Tibial artery (tissue), 4 donors: ENCODE results near the gene OVOL3.
A peak's percentile ranks its signal among the peaks of the same experiment; 100 is the strongest.
"Not testable (repeated sequence)": the region's sequence is repeated elsewhere in the genome, so short reads cannot be mapped to it uniquely, and the experiment has no call there.

Source experiments
- DNase-seq, 2 donors: peaks; one replicate each; pipeline ENCODE4 v3.0.0-alpha.2; 2019
- H3K27ac ChIP-seq, 2 donors: fragments of 200-600 bp; sonication (generic) in 1 of 2; 1 replicate in 1 of 2; 2 replicates in 1 of 2; pipeline ENCODE4 v1.5.1; 2018 to 2019; ENCODE audit warnings: mild to moderate bottlenecking in 1 of 2
- H3K27me3 ChIP-seq, 2 donors: fragments of 200-600 bp; sonication (generic) in 1 of 2; one replicate each; pipeline versions ENCODE4 v1.5.1 to v1.6.0; 2016 to 2019
- H3K36me3 ChIP-seq, 3 donors: fragments of 200-600 bp; sonication (generic) in 2 of 3; one replicate each; pipeline ENCODE4 v1.5.1; 2016 to 2019; ENCODE audit warnings: mild to moderate bottlenecking in 2 of 3
- H3K4me1 ChIP-seq, 4 donors: fragments of 200-600 bp; sonication (generic) in 2 of 4; 1 replicate in 3 of 4; 2 replicates in 1 of 4; pipeline ENCODE4 v1.5.1; 2016 to 2019
- H3K4me3 ChIP-seq, 2 donors: fragments of 200-600 bp; sonication (generic) in 1 of 2; 1 replicate in 1 of 2; 2 replicates in 1 of 2; pipeline ENCODE4 v1.5.1; 2018 to 2019; ENCODE audit warnings: mild to moderate bottlenecking in 2 of 2
- H3K9me3 ChIP-seq, 3 donors: fragments of 200-600 bp; sonication (generic) in 1 of 3; one replicate each; pipeline ENCODE4 v1.5.1; 2016 to 2019
- intact Hi-C: fragments of 100-400 bp; cut with DNase I; formaldehyde crosslinking; loops from one replicate; pipeline ENCODE4 v1.15.0; 2023; ENCODE audit warnings: low total_unique reads
- TF ChIP-seq, protein P1 (sequence below), 2 experiments: fragments of 200-600 bp in 1 of 2; fragments of 450-650 bp in 1 of 2; IDR thresholded peaks; one replicate each; pipeline ENCODE4 v1.5.1; 2017 to 2019; ENCODE audit warnings: antibody characterized with exemption in 2 of 2, mild to moderate bottlenecking in 1 of 2, moderate library complexity in 1 of 2

The OVOL3 gene

GRCh38 chr19:36120984-36121358 is 10.0 kb downstream of the OVOL3 start:
- no peak for DNase-seq
- peaks cover 0 to 13% (median 10%) of the 10 kb centered on the region in 4 donors for H3K4me1 ChIP-seq
- no peak overlapping the region for H3K4me3 ChIP-seq
- no peaks in the 10 kb centered on the region for H3K27me3 ChIP-seq
- H3K9me3 ChIP-seq: no peaks in the 10 kb centered on the region
- H3K27ac ChIP-seq: no peak overlapping the region
- TF ChIP-seq, protein P1, sequence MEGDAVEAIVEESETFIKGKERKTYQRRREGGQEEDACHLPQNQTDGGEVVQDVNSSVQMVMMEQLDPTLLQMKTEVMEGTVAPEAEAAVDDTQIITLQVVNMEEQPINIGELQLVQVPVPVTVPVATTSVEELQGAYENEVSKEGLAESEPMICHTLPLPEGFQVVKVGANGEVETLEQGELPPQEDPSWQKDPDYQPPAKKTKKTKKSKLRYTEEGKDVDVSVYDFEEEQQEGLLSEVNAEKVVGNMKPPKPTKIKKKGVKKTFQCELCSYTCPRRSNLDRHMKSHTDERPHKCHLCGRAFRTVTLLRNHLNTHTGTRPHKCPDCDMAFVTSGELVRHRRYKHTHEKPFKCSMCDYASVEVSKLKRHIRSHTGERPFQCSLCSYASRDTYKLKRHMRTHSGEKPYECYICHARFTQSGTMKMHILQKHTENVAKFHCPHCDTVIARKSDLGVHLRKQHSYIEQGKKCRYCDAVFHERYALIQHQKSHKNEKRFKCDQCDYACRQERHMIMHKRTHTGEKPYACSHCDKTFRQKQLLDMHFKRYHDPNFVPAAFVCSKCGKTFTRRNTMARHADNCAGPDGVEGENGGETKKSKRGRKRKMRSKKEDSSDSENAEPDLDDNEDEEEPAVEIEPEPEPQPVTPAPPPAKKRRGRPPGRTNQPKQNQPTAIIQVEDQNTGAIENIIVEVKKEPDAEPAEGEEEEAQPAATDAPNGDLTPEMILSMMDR (IDR thresholded peaks at IDR 0.05): no peak
- intact Hi-C loops: loop anchor here (5.0 to 10.0 kb wide), 2 partner anchors 46 to 236 kb away; no protein-coding TSS in a partner anchor
- H3K36me3 ChIP-seq: peaks cover 30 to 85% (median 67%) of the 10 kb centered on the region in 3 donors

- TF ChIP-seq, protein P1 (IDR thresholded peaks at IDR 0.05): no peak
- H3K4me3 ChIP-seq: no peak overlapping the region
- no peak overlapping the region for H3K27ac ChIP-seq
- H3K4me1 ChIP-seq: peaks cover 0 to 7% (median 4%) of the 10 kb centered on the region in 4 donors
- peaks cover 30 to 88% (median 68%) of the 10 kb centered on the region in 3 donors for H3K36me3 ChIP-seq
- intact Hi-C loops: loop anchor here (5.0 to 10.0 kb wide), 2 partner anchors 46 to 237 kb away; no protein-coding TSS in a partner anchor
- H3K27me3 ChIP-seq: no peaks in the 10 kb centered on the region
- DNase-seq: no peak
- no peaks in the 10 kb centered on the region for H3K9me3 ChIP-seq
Observed at GRCh38 chr19:36121486-36122124, 10.7 kb downstream of the OVOL3 start.

DNA sequence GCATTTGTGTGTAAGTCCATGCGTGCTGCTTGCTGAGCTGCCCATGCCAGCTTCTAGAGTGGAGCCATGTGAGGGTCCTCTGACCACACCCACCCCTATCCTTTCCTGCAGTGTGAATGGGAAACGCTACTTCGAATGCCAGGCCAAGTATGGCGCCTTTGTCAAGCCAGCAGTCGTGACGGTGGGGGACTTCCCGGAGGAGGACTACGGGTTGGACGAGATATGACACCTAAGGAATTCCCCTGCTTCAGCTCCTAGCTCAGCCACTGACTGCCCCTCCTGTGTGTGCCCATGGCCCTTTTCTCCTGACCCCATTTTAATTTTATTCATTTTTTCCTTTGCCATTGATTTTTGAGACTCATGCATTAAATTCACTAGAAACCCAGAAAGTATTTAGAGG is 14.6 kb downstream of the OVOL3 start:
- H3K27ac ChIP-seq: no peak overlapping the region
- H3K4me1 ChIP-seq: peaks cover 0 to 16% (median 8%) of the 10 kb centered on the region in 4 donors
- intact Hi-C loops: loop anchor here (10.0 kb wide), 1 partner anchor 241 kb away; no protein-coding TSS in a partner anchor
- DNase-seq: no peak
- TF ChIP-seq, protein P1 (IDR thresholded peaks at IDR 0.05): no peak
- no peaks in the 10 kb centered on the region for H3K9me3 ChIP-seq
- no peaks in the 10 kb centered on the region for H3K27me3 ChIP-seq
- peaks cover 23 to 57% (median 52%) of the 10 kb centered on the region in 3 donors for H3K36me3 ChIP-seq
- no peak overlapping the region for H3K4me3 ChIP-seq

DNA sequence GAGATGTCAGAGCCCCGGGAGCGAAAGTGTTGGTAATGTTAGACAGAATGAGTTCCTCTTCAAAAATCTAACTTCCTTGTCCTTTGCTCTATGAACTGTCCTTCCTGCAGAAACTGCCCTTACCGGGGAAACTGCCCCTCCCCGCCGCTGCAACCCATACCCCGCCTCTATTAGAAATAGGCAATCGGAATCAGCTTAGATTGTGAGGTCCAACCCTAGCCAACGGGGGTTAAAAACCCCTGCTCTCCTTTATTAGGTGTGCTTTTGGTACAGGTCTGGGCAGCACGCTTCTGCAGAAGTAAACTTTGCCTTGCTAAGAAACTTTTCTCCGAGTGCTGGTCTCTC is 17.4 kb downstream of the OVOL3 start:
- no peak for DNase-seq
- Histone ChIP-seq H3K4me3 (peak overlapping the region; percentile 46 to 51), H3K4me1 (peaks cover 0 to 20% (median 10%) of the 10 kb centered on the region in 4 donors), H3K27ac (peak overlapping the region; percentile 74 to 91), H3K9me3 (no peaks in the 10 kb centered on the region), H3K27me3 (no peaks in the 10 kb centered on the region), H3K36me3 (peaks cover 22 to 29% (median 26%) of the 10 kb centered on the region in 3 donors)
- TF ChIP-seq, protein P1 (IDR thresholded peaks at IDR 0.05): no peak
- intact Hi-C loops: loop anchor here (10.0 kb wide), 1 partner anchor 244 kb away; no protein-coding TSS in a partner anchor

DNA sequence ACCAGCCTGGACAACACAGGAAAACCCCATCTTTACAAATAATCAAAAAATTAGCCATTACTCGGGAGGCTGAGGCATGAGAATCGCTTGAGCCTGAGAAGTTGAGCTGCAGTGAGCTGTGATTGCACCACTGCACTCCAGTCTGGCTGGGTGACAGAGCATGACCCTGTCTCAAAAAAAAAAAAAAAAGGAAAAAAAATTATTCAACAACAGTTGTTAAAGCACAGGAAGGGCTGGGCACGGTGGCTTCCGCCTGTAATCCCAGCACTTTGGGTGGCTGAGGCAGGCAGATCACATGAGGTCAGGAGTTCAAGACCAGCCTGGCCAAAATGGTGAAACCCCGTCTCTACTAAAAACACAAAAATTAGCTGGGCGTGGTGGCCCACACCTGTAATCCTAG is 20.3 kb downstream of the OVOL3 start:
- intact Hi-C loops, H3K36me3 ChIP-seq, DNase-seq, H3K27me3 ChIP-seq, H3K4me3 ChIP-seq, H3K27ac ChIP-seq, H3K9me3 ChIP-seq: not testable (repeated sequence)
- peaks cover 0 to 24% (median 15%) of the 10 kb centered on the region in 4 donors for H3K4me1 ChIP-seq

- intact Hi-C loops, H3K9me3 ChIP-seq, H3K4me3 ChIP-seq, H3K27me3 ChIP-seq, H3K36me3 ChIP-seq, DNase-seq: not testable (repeated sequence)
- H3K27ac ChIP-seq: peak overlapping the region; percentile 37 to 79
- peaks cover 0 to 30% (median 23%) of the 10 kb centered on the region in 4 donors for H3K4me1 ChIP-seq
Observed at GRCh38 chr19:36134867-36135266, 23.9 kb downstream of the OVOL3 start.
